CD14-positive monocyte (primary cell): Measurements from ENCODE around the gene USP11. TPM values are rescaled to one million over a fixed set of nuclear protein-coding genes. Genes with fewer than 3 reads are reported as not detected.
A peak's percentile ranks its signal among the peaks of the same experiment; 100 is the strongest.

Source experiments
- DNase-seq, 3 donors: peaks; one replicate each; pipeline ENCODE4 v3.0.0-alpha.2; 2011 to 2022
- H2AFZ ChIP-seq: 2 replicates; pipeline ENCODE4 v1.6.0; 2012; ENCODE audit warnings: mild to moderate bottlenecking, low read depth, low read length, inconsistent platforms; ENCODE audit not compliant: insufficient read depth, poor library complexity, severe bottlenecking
- H3K27ac ChIP-seq, 2 donors: 1 replicate in 1 of 2; 2 replicates in 1 of 2; pipeline ENCODE4 v1.5.1; 2012 to 2013; ENCODE audit warnings: low read length in 2 of 2, control low read depth in 1 of 2, inconsistent platforms in 1 of 2, low read depth in 1 of 2, mild to moderate bottlenecking in 1 of 2
- H3K27me3 ChIP-seq, 2 donors: one replicate each; pipeline versions ENCODE4 v1.6.0 to v1.6.1; 2011 to 2013; ENCODE audit warnings: low read length in 2 of 2; ENCODE audit not compliant: control insufficient read depth in 2 of 2, insufficient read depth in 2 of 2
- H3K36me3 ChIP-seq, 2 donors: replicated peaks in 1 of 2; 1 replicate in 1 of 2; 2 replicates in 1 of 2; pipeline versions ENCODE4 v1.5.1 to v1.6.1; 2012 to 2013; ENCODE audit warnings: low read length in 2 of 2, control low read depth in 1 of 2, inconsistent platforms in 1 of 2, mild to moderate bottlenecking in 1 of 2; ENCODE audit not compliant: insufficient read depth in 2 of 2, control insufficient read depth in 1 of 2
- H3K4me1 ChIP-seq, 2 donors: 1 replicate in 1 of 2; 2 replicates in 1 of 2; pipeline versions ENCODE4 v1.5.1 to v1.6.1; 2012 to 2013; ENCODE audit warnings: low read length in 2 of 2, control low read depth in 1 of 2, inconsistent platforms in 1 of 2, mild to moderate bottlenecking in 1 of 2, moderate library complexity in 1 of 2; ENCODE audit not compliant: insufficient read depth in 2 of 2, control insufficient read depth in 1 of 2
- H3K4me2 ChIP-seq: replicated peaks from 2 replicates; pipeline ENCODE3; 2012; ENCODE audit warnings: low read length, moderate library complexity, mild to moderate bottlenecking; ENCODE audit not compliant: poor library complexity, severe bottlenecking; ENCODE audit errors: extremely low read depth
- H3K4me3 ChIP-seq, 3 experiments: fragments of 200-600 bp in 1 of 3; sonication (generic) in 1 of 3; replicated peaks in 1 of 3; 1 replicate in 2 of 3; 2 replicates in 1 of 3; pipeline ENCODE4 v1.5.1; 2011 to 2013; ENCODE audit warnings: low read length in 3 of 3, mild to moderate bottlenecking in 3 of 3, control low read depth in 2 of 3, low read depth in 2 of 3, inconsistent platforms in 1 of 3, moderate library complexity in 1 of 3
- H3K79me2 ChIP-seq: 2 replicates; pipeline ENCODE4 v1.6.0; 2012; ENCODE audit warnings: mild to moderate bottlenecking, control low read depth, inconsistent platforms, low read length, moderate library complexity; ENCODE audit not compliant: insufficient read depth
- H3K9ac ChIP-seq: 2 replicates; pipeline ENCODE4 v1.6.0; 2017; ENCODE audit warnings: low read length, mild to moderate bottlenecking; ENCODE audit not compliant: insufficient read depth, poor library complexity, severe bottlenecking
- H3K9me3 ChIP-seq, 2 donors: replicated peaks in 1 of 2; 1 replicate in 1 of 2; 2 replicates in 1 of 2; pipeline versions ENCODE4 v1.5.1 to v1.6.1; 2012 to 2013; ENCODE audit warnings: low read length in 2 of 2, control low read depth in 1 of 2; ENCODE audit not compliant: control insufficient read depth in 1 of 2, insufficient read depth in 1 of 2
- H4K20me1 ChIP-seq: 2 replicates; pipeline ENCODE4 v1.6.0; 2012; ENCODE audit warnings: mild to moderate bottlenecking, low read length, control low read depth, moderate library complexity; ENCODE audit not compliant: insufficient read depth
- H3K27ac Mint-ChIP-seq, 7 donors: one replicate each; pipeline ENCODE4 v1.8.0; 2020; ENCODE audit warnings: mild to moderate bottlenecking in 7 of 7, mixed read lengths in 7 of 7, moderate library complexity in 6 of 7, inconsistent platforms in 2 of 7
- H3K27me3 Mint-ChIP-seq, 3 donors: one replicate each; pipeline ENCODE4 v1.8.0; 2021 to 2022; ENCODE audit warnings: low read depth in 3 of 3, mild to moderate bottlenecking in 3 of 3, mixed read lengths in 3 of 3, moderate library complexity in 3 of 3, inconsistent platforms in 1 of 3
- H3K36me3 Mint-ChIP-seq, 2 donors: one replicate each; pipeline ENCODE4 v1.8.0; 2020; ENCODE audit warnings: mixed read lengths in 2 of 2, inconsistent platforms in 1 of 2, mild to moderate bottlenecking in 1 of 2
- H3K4me1 Mint-ChIP-seq: one replicate; pipeline ENCODE4 v1.8.0; 2020; ENCODE audit warnings: mild to moderate bottlenecking, mixed read lengths
- H3K4me3 Mint-ChIP-seq, 2 donors: one replicate each; pipeline ENCODE4 v1.8.0; 2020; ENCODE audit warnings: mild to moderate bottlenecking in 2 of 2, mixed read lengths in 2 of 2, moderate library complexity in 1 of 2
- H3K9me3 Mint-ChIP-seq, 7 donors: one replicate each; pipeline ENCODE4 v1.8.0; 2020 to 2022; ENCODE audit warnings: mixed read lengths in 7 of 7, mild to moderate bottlenecking in 6 of 7, moderate library complexity in 6 of 7, inconsistent platforms in 2 of 7
- CTCF ChIP-seq: fragments of 200-600 bp; IDR thresholded peaks from one replicate; pipeline ENCODE4 v1.8.0; 2022; ENCODE audit warnings: antibody characterized with exemption, mild to moderate bottlenecking
- whole genome bisulfite sequencing: methylation state at CpG from one replicate; pipeline ENCODE4 v1.1.5; 2013; ENCODE audit warnings: missing lambda C conversion rate; ENCODE audit not compliant: insufficient coverage; 5-methylcytosine and 5-hydroxymethylcytosine counted together
- intact Hi-C, 2 donors: fragments of 100-400 bp; cut with micrococcal nuclease; formaldehyde crosslinking; loops; one replicate each; pipeline versions ENCODE4 v1.15.0 to v1.15.1; 2023
- polyA plus RNA-seq, 3 donors: library from polyadenylated mRNA; depleted of rRNA in 1 of 3; unstranded in 2 of 3; stranded (reverse) in 1 of 3; fragments of 300-500 nt in 2 of 3; fragments of >200 nt in 1 of 3; fragmentation: Illumina TruSeq in 2 of 3; gene quantifications; 1 replicate in 2 of 3; 2 replicates in 1 of 3; pipeline ENCODE4 v1.2.3, GENCODE V29; 2012 to 2021

The USP11 gene
- polyA plus RNA-seq, 3 donors: 6.7 to 9.7 (median 8.8) TPM

GRCh38 chrX:47210661-47211425 lies 22.0 kb upstream of the USP11 start:
- Mint-ChIP-seq H3K27ac (peak overlapping the region in 2 of 7 donors; percentile 21 to 32), H3K36me3 (peaks cover 84 to 99% of the 10 kb centered on the region in 2 donors), H3K27me3 (peaks cover 0 to 16% (median 0%) of the 10 kb centered on the region in 3 donors), H3K4me1 (no peaks in the 10 kb centered on the region), H3K9me3 (peaks cover 0 to 6% (median 0%) of the 10 kb centered on the region in 7 donors), H3K4me3 (no peak overlapping the region)
- H3K79me2 ChIP-seq: peaks cover 3% of the 10 kb centered on the region
- H4K20me1 ChIP-seq: peaks cover 63% of the 10 kb centered on the region
- no peak overlapping the region for H3K4me3 ChIP-seq
- 100% methylated on average over 1 of the region's 15 CpGs for WGBS
- no peaks in the 10 kb centered on the region for H3K9me3 ChIP-seq
- no peak for TF ChIP-seq CTCF
- no peaks in the 10 kb centered on the region for H3K4me1 ChIP-seq
- intact Hi-C loops: no loop called here
- no peak for DNase-seq
- H3K27ac ChIP-seq: no peak overlapping the region
- no peaks in the 10 kb centered on the region for H3K27me3 ChIP-seq
- H3K9ac ChIP-seq: no peak overlapping the region
- H2AFZ ChIP-seq: no peak overlapping the region
- H3K36me3 ChIP-seq: peaks cover 88 to 100% of the 10 kb centered on the region in 2 donors
- H3K4me2 ChIP-seq: no peak overlapping the region

DNA sequence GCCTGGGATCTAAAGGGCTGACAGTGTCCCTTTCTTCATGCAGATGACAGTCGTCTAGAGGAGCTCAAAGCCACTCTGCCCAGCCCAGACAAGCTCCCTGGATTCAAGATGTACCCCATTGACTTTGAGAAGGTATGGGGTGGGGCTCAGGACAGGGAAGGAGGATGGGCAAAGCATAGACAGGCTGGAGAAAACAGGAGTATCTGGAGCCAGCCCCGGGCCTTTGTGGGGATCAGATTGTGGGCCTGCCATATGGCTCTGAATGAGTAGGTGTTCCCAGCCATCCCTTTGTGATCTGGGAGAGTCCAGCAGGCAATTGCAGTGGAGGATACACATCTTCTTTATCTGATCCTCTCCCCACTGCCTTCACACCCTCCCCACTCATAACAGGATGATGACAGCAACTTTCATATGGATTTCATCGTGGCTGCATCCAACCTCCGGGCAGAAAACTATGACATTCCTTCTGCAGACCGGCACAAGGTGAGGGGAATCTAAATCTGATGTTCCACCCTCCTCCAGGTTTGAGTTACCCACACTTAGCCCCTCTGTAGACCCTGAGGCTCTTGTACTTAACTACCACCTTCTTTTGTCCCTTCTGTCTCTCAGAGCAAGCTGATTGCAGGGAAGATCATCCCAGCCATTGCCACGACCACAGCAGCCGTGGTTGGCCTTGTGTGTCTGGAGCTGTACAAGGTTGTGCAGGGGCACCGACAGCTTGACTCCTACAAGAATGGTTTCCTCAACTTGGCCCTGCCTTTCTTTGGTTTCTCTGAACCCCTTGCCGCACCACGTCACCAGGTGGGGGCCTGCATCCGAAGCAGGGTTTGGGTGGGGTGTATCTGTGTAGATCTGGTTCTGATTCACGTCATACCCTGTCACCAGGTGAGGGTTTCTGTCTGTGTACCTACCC lies 20.2 kb upstream of the USP11 start:
- no peak overlapping the region for H3K4me2 ChIP-seq
- Mint-ChIP-seq H3K36me3 (peaks cover 76 to 93% of the 10 kb centered on the region in 2 donors), H3K4me1 (peaks cover 16% of the 10 kb centered on the region), H3K27me3 (peaks cover 0 to 16% (median 0%) of the 10 kb centered on the region in 3 donors), H3K27ac (peak overlapping the region in 2 of 7 donors; percentile 30 to 54), H3K4me3 (no peak overlapping the region), H3K9me3 (peaks cover 0 to 8% (median 0%) of the 10 kb centered on the region in 7 donors)
- WGBS: no CpG with 5 or more reads among the region's 12 CpGs
- TF ChIP-seq CTCF: no peak
- no peak for DNase-seq
- H3K9me3 ChIP-seq: no peaks in the 10 kb centered on the region
- H2AFZ ChIP-seq: no peak overlapping the region
- peaks cover 75 to 92% of the 10 kb centered on the region in 2 donors for H3K36me3 ChIP-seq
- no peak overlapping the region for H3K4me3 ChIP-seq
- H3K27ac ChIP-seq: no peak overlapping the region
- peaks cover 65% of the 10 kb centered on the region for H4K20me1 ChIP-seq
- H3K79me2 ChIP-seq: peaks cover 3% of the 10 kb centered on the region
- no peak overlapping the region for H3K9ac ChIP-seq
- peaks cover 10 to 13% of the 10 kb centered on the region in 2 donors for H3K4me1 ChIP-seq
- no peaks in the 10 kb centered on the region for H3K27me3 ChIP-seq
- intact Hi-C loops: no loop called here
